Gastrocnemius medialis (tissue), 4 donors: Measurements from ENCODE around the gene URB2. TPM values are rescaled to one million over a fixed set of nuclear protein-coding genes. Genes with fewer than 3 reads are reported as not detected.

Experiments used
- ATAC-seq, 2 donors: fragments of 150-250 bp; one replicate each; pipeline ENCODE4 v1.9.1; 2016
- DNase-seq, 2 donors: peaks; one replicate each; pipeline ENCODE4 v3.0.0-alpha.2; 2019
- H3K27ac ChIP-seq, 4 donors: fragments of 200-600 bp; sonication (generic); 1 replicate in 1 of 4; 2 replicates in 3 of 4; pipeline ENCODE4 v1.5.1; 2016 to 2018; ENCODE audit warnings: mild to moderate bottlenecking in 2 of 4, moderate library complexity in 1 of 4
- H3K27me3 ChIP-seq, 3 donors: fragments of 200-600 bp; sonication (generic) in 2 of 3; 1 replicate in 1 of 3; 2 replicates in 2 of 3; pipeline versions ENCODE4 v1.5.1 to v1.6.0; 2016 to 2019; ENCODE audit warnings: mild to moderate bottlenecking in 1 of 3, moderate library complexity in 1 of 3
- H3K36me3 ChIP-seq, 2 donors: fragments of 200-600 bp; sonication (generic) in 1 of 2; one replicate each; pipeline ENCODE4 v1.5.1; 2017 to 2018
- H3K4me1 ChIP-seq, 2 donors: fragments of 200-600 bp; sonication (generic) in 1 of 2; one replicate each; pipeline ENCODE4 v1.5.1; 2016 to 2017; ENCODE audit warnings: mild to moderate bottlenecking in 2 of 2
- H3K4me3 ChIP-seq, 4 donors: fragments of 200-600 bp; sonication (generic) in 3 of 4; 1 replicate in 1 of 4; 2 replicates in 3 of 4; pipeline ENCODE4 v1.5.1; 2016 to 2019; ENCODE audit warnings: mild to moderate bottlenecking in 2 of 4
- H3K9me3 ChIP-seq, 3 donors: fragments of 200-600 bp; sonication (generic) in 2 of 3; 1 replicate in 1 of 3; 2 replicates in 2 of 3; pipeline ENCODE4 v1.5.1; 2016 to 2019
- POLR2A ChIP-seq, 2 donors: fragments of 450-650 bp; IDR thresholded peaks; one replicate each; pipeline ENCODE4 v1.6.1; 2017; ENCODE audit warnings: antibody characterized with exemption in 2 of 2, mild to moderate bottlenecking in 2 of 2, moderate library complexity in 2 of 2
- in situ Hi-C, 4 donors: fragments of 200-750 bp; cut with MboI; loops; one replicate each; pipeline versions ENCODE4 v1.15.0 to v1.8.0; 2017; ENCODE audit warnings: low sequenced_read_pairs in 4 of 4
- intact Hi-C: fragments of 100-400 bp; cut with DNase I; formaldehyde crosslinking; loops from one replicate; pipeline ENCODE4 v1.15.1; 2023; ENCODE audit warnings: low total_unique reads
- total RNA-seq, 4 donors: library from RNA; depleted of rRNA; stranded (reverse); fragments of >200 nt; gene quantifications; one replicate each; pipeline versions ENCODE4 v1.1.0 to v1.2.3, GENCODE V29; 2016
- TF ChIP-seq, protein P1 (sequence below), 5 experiments: fragments of 450-650 bp in 3 of 5; fragments of 200-600 bp in 2 of 5; sonication (generic) in 2 of 5; IDR thresholded peaks in 4 of 5; conservative IDR thresholded peaks in 1 of 5; 1 replicate in 4 of 5; 2 replicates in 1 of 5; pipeline ENCODE4 v1.5.1; 2016 to 2019; ENCODE audit warnings: antibody characterized with exemption in 5 of 5, mild to moderate bottlenecking in 3 of 5, moderate library complexity in 3 of 5

The URB2 gene
- total RNA-seq, 4 donors from 2014 or later = 9.9 to 20.6 (median 13.4) TPM

DNA sequence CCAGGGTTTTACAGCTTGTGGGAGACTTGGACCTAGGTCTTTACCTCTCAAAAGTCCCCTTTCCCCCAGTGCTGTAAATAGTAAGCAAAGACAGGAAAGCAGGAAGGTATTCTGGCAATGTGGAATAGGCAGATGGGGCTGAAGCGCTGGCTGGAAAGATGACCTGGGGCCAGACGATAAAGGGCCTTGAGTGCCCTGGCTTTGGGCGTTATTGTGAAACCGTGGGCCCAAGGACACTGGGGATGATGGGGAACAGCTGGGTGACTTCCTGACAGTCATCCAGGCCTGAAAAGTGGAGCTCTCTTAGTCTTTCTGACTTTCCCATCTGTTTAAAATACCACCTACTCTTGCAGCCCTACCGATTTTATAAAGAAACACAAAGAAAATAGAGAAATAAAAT is 16.3 kb downstream of the URB2 start:
- ATAC-seq = no peak
- in situ Hi-C loops = no loop called here
- peaks cover 0 to 50% of the 10 kb centered on the region in 2 donors for H3K36me3 ChIP-seq

DNA sequence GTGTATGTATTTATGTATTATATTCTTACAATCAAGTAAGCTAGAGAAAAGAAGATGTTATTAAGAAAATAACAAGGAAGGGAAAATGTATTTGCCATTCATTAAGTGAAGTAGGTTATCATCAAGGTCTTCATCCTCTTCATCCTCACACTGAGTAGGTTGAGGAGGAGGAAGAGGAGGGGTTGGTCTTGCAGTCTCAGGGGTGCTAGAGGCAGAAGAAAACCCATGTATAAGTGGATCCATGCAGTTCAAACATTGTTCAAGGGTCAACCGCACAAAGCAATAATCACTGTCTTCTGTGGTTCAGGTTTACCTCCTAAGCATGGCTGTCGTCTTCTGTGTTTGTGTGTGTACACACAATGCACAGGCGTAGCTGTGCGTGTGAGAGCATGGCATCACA is 16.9 kb downstream of the URB2 start:
- H3K27me3 ChIP-seq = no peaks in the 10 kb centered on the region
- no peak for TF ChIP-seq POLR2A (IDR thresholded peaks at IDR 0.05)
- TF ChIP-seq, protein P1, sequence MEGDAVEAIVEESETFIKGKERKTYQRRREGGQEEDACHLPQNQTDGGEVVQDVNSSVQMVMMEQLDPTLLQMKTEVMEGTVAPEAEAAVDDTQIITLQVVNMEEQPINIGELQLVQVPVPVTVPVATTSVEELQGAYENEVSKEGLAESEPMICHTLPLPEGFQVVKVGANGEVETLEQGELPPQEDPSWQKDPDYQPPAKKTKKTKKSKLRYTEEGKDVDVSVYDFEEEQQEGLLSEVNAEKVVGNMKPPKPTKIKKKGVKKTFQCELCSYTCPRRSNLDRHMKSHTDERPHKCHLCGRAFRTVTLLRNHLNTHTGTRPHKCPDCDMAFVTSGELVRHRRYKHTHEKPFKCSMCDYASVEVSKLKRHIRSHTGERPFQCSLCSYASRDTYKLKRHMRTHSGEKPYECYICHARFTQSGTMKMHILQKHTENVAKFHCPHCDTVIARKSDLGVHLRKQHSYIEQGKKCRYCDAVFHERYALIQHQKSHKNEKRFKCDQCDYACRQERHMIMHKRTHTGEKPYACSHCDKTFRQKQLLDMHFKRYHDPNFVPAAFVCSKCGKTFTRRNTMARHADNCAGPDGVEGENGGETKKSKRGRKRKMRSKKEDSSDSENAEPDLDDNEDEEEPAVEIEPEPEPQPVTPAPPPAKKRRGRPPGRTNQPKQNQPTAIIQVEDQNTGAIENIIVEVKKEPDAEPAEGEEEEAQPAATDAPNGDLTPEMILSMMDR (IDR thresholded peaks at IDR 0.05 in 4 of 5, conservative IDR thresholded peaks at IDR 0.05 in 1 of 5) = no peak
- DNase-seq = no peak
- peaks cover 0 to 50% of the 10 kb centered on the region in 2 donors for H3K36me3 ChIP-seq
- peaks cover 14 to 23% of the 10 kb centered on the region in 2 donors for H3K4me1 ChIP-seq
- in situ Hi-C loops = no loop called here
- ATAC-seq = no peak
- no peak overlapping the region for H3K27ac ChIP-seq
- no peak overlapping the region for H3K4me3 ChIP-seq
- intact Hi-C loops = no loop called here
- no peaks in the 10 kb centered on the region for H3K9me3 ChIP-seq

More for the DNA sequence above, 16.3 kb downstream of the URB2 start:
- intact Hi-C loops = no loop called here
- Histone ChIP-seq H3K4me1 (peaks cover 14 to 23% of the 10 kb centered on the region in 2 donors), H3K27me3 (no peaks in the 10 kb centered on the region), H3K9me3 (no peaks in the 10 kb centered on the region), H3K27ac (no peak overlapping the region), H3K4me3 (no peak overlapping the region)
- no peak for TF ChIP-seq POLR2A (IDR thresholded peaks at IDR 0.05)
- TF ChIP-seq, protein P1 (IDR thresholded peaks at IDR 0.05 in 4 of 5, conservative IDR thresholded peaks at IDR 0.05 in 1 of 5) = no peak
- DNase-seq = no peak

DNA sequence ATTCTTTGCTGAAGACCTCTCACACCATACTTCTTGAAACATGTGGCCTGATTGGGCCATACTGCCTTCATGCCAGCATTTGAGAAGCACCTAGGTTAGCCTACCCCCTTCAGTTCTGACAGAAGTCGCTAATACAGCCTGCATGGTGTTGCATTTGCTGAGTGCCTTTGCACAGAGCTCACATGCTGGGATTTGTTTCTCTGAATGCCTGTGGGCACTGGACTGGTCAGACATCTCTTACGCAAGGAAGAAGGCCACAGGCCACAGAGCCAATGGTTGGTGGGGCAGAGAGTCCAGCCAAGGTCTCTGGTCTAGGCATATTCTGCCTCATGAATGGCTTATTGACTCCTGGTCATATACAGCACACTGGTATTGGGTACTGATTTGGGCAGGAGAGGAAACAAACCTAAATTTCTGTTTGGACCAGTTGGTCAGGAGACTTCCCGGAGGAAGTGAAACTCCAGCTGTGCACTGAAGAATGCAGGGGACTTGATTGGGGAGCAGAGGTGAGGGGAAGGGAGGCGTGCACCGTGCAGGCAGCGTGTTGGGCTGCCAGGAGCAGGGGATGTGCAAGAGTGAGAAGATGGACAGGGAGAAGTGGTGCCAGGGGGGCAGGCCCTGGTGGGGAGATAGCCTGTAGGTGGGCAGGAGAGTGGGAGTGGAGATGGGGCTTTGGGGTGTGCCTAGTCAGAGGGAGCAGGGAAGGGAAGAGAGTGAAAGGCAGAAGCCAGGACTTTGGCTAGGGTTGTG is 18.1 kb downstream of the URB2 start:
- intact Hi-C loops = no loop called here
- H3K36me3 ChIP-seq = peaks cover 0 to 59% of the 10 kb centered on the region in 2 donors
- no peak overlapping the region for H3K4me3 ChIP-seq
- DNase-seq (no peak), ATAC-seq (no peak)
- no peaks in the 10 kb centered on the region for H3K27me3 ChIP-seq
- TF ChIP-seq, protein P1 (IDR thresholded peaks at IDR 0.05 in 4 of 5, conservative IDR thresholded peaks at IDR 0.05 in 1 of 5) = no peak
- H3K4me1 ChIP-seq = peaks cover 14 to 23% of the 10 kb centered on the region in 2 donors
- in situ Hi-C loops = no loop called here
- H3K9me3 ChIP-seq = no peaks in the 10 kb centered on the region
- H3K27ac ChIP-seq = no peak overlapping the region

DNA sequence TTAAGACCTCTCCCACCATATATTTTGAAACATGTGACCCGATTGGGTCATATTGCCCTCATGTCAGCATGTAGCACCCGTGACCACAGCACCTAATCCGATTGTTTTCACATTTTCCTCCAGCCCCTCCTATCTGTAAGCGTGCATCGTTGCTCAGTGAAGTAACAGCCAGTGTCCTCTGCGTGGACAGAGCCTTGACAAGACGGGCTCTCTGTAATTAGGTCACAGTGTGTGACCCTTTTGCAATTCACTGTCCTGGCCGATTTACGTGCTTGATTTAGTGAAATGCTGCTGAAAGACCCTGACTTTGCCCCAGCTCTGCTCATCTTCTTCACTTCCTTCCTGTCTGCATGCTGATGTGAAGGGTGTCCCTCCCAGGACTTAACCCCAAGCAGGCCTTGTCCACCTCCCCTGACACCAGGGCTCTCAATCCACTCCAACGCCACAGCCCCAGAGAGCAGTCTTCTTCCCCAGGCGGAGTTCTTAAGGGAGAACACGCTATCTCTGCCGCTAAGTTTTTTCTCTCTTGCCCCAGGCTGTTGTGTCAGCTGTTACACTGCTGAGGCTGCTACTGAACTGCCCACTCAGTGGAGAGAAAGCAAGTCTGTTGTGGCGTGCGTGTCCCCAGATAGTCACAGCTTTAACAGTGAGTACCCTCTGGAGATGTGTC is 19.4 kb downstream of the URB2 start:
- DNase-seq (no peak), ATAC-seq (no peak)
- in situ Hi-C loops (no loop called here), intact Hi-C loops (loop anchor here (5.0 kb wide), 1 partner anchor 353 kb away; no protein-coding TSS in a partner anchor)
- peaks cover 10 to 18% of the 10 kb centered on the region in 2 donors for H3K4me1 ChIP-seq
- TF ChIP-seq, protein P1 (IDR thresholded peaks at IDR 0.05 in 4 of 5, conservative IDR thresholded peaks at IDR 0.05 in 1 of 5) = no peak
- TF ChIP-seq POLR2A (IDR thresholded peaks at IDR 0.05) = no peak
- no peaks in the 10 kb centered on the region for H3K9me3 ChIP-seq
- H3K27ac ChIP-seq = no peak overlapping the region
- H3K36me3 ChIP-seq = peaks cover 0 to 69% of the 10 kb centered on the region in 2 donors
- no peaks in the 10 kb centered on the region for H3K27me3 ChIP-seq
- no peak overlapping the region for H3K4me3 ChIP-seq
